ENCODE measurements around the gene OR52E8. TPM values are rescaled to one million over a fixed set of nuclear protein-coding genes. Genes with fewer than 3 reads are reported as not detected.

Gene OR52E8
- total RNA-seq, 1 experiment from 2014 or later, result not detected

GRCh38 chr11:5880329-5880728 lies 22.8 kb upstream of the OR52E8 start, which contains the start of gene OR52E4:
Gene OR52E4, plus strand, starts transcription at chr11:5880629. Its CDS starts 3,664 bp downstream, at chr11:5884293.
- Mint-ChIP-seq H3K36me3 (no peaks in the 10 kb centered on the region), H3K4me3 (no peak within 1 kb of the TSS), H3K4me1 (no peaks in the 10 kb centered on the region), H3K27ac (no peak within 1 kb of the TSS), H3K27me3 (ENCODE audit: low read depth) (no peaks in the 10 kb centered on the region; the same call in 1 of the 2 replicates), H3K9me3 (no peaks in the 10 kb centered on the region)
- ChIA-PET POLR2A (no interaction called here), CTCF (no interaction called here)
- TF ChIP-seq SOX15 (CRISPR knock-in tag; IDR thresholded peaks at IDR 0.05) (no peak), ZNF671 (CRISPR knock-in tag; IDR thresholded peaks at IDR 0.05) (no peak), GABPB1 (CRISPR knock-in tag; IDR thresholded peaks at IDR 0.05) (no peak), EMX1 (CRISPR knock-in tag; IDR thresholded peaks at IDR 0.05) (no peak), ZBTB43 (CRISPR knock-in tag; IDR thresholded peaks at IDR 0.05) (no peak), ZNF532 (CRISPR knock-in tag; IDR thresholded peaks at IDR 0.05; ENCODE audit: borderline replicate concordance) (no peak), ZNF121 (CRISPR knock-in tag; IDR thresholded peaks at IDR 0.05) (no peak), CREM (CRISPR knock-in tag; IDR thresholded peaks at IDR 0.05) (no peak), HMGXB4 (CRISPR knock-in tag; IDR thresholded peaks at IDR 0.05) (no peak), USF2 (CRISPR knock-in tag; IDR thresholded peaks at IDR 0.05) (no peak), HMGA2 (CRISPR knock-in tag; IDR thresholded peaks at IDR 0.05) (no peak), MAX (CRISPR knock-in tag; IDR thresholded peaks at IDR 0.05) (no peak), SMAD4 (CRISPR knock-in tag; IDR thresholded peaks at IDR 0.05) (no peak), FOXK1 (CRISPR knock-in tag; IDR thresholded peaks at IDR 0.05) (no peak)
- no peak for ATAC-seq
- no peak for DNase-seq (ENCODE audit: low spot score)

- ATAC-seq (no peak), DNase-seq (ENCODE audit: low spot score) (no peak)
- POLR2A ChIA-PET, result no interaction called here
- CTCF ChIA-PET, result no interaction called here
- no peaks in the 10 kb centered on the region; the same call in 1 of the 2 replicates for H3K27me3 Mint-ChIP-seq (ENCODE audit: low read depth)
- H3K4me3 Mint-ChIP-seq, result no peak overlapping the region
- H3K4me1 Mint-ChIP-seq, result no peaks in the 10 kb centered on the region
- TF ChIP-seq ZNF512 (CRISPR knock-in tag; IDR thresholded peaks at IDR 0.05; ENCODE audit: borderline replicate concordance), result no peak
- H3K9me3 Mint-ChIP-seq, result peaks cover 12% of the 10 kb centered on the region
- H3K27ac Mint-ChIP-seq, result no peak overlapping the region
- H3K36me3 Mint-ChIP-seq, result no peaks in the 10 kb centered on the region
Measured at GRCh38 chr11:5878564-5878963, 21.1 kb upstream of the OR52E8 start.

Data from WTC11 (cell line).